ENCODE measurements around the gene ZNRF1.

DNA sequence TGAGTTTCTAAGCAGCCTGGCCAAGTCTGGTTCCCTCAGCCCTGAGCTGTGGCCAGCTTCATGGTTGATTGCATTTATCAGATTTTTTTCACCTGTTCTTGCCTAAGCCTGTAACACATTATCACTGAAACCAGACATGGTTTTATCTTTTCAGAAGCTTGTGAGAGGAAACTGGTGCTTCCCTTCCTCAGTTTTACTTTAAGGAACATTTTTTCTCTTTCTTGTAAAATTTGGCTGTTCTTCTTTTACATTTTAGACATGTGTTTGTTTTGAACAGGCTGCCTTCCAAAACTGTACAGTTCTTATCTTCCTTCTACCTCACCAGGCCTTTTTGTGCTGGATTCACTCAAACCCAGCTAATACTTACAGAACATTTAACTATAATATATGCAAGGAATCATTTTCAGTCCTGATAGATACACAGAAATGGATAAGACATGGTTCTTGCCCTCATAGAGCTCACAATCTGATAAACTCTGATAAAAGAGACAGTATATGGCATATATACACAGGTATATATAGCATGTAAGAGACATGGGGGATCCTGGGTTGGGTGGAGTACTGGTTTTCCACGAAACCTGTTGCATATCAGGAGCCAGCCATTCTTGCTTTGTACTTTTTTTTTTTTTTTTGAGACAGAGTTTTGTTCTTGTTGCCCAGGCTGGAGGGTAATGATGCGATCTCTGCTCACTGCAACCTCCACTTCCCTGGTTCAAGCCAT, 44.5 kb downstream of the ZNRF1 start:
- no peak for TF ChIP-seq POLR2A (IDR thresholded peaks at IDR 0.05)
- TF ChIP-seq, protein P1, sequence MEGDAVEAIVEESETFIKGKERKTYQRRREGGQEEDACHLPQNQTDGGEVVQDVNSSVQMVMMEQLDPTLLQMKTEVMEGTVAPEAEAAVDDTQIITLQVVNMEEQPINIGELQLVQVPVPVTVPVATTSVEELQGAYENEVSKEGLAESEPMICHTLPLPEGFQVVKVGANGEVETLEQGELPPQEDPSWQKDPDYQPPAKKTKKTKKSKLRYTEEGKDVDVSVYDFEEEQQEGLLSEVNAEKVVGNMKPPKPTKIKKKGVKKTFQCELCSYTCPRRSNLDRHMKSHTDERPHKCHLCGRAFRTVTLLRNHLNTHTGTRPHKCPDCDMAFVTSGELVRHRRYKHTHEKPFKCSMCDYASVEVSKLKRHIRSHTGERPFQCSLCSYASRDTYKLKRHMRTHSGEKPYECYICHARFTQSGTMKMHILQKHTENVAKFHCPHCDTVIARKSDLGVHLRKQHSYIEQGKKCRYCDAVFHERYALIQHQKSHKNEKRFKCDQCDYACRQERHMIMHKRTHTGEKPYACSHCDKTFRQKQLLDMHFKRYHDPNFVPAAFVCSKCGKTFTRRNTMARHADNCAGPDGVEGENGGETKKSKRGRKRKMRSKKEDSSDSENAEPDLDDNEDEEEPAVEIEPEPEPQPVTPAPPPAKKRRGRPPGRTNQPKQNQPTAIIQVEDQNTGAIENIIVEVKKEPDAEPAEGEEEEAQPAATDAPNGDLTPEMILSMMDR (IDR thresholded peaks at IDR 0.05): no peak
